Loucy (cell line): ENCODE measurements around the gene MB.

ENCODE experiments used
- H2AFZ ChIP-seq: fragments of 200-600 bp; sonication (generic); 2 replicates; pipeline ENCODE4 v1.6.0; 2016; ENCODE audit warnings: antibody characterized with exemption, mild to moderate bottlenecking, low read length, moderate library complexity
- H3F3A ChIP-seq: fragments of 200-600 bp; 2 replicates; pipeline ENCODE4 v1.6.0; 2016; ENCODE audit warnings: antibody characterized with exemption, low read depth, mild to moderate bottlenecking
- H3K27me3 ChIP-seq: fragments of 200-600 bp; sonication (generic); 2 replicates; pipeline ENCODE4 v1.6.1; 2014; ENCODE audit warnings: low read length, mild to moderate bottlenecking; ENCODE audit not compliant: insufficient read depth, poor library complexity, severe bottlenecking
- H3K36me3 ChIP-seq: fragments of 200-600 bp; sonication (generic); 2 replicates; pipeline ENCODE4 v1.6.1; 2016; ENCODE audit warnings: low read length; ENCODE audit not compliant: insufficient read depth
- H3K4me1 ChIP-seq: fragments of 200-600 bp; sonication (generic); 2 replicates; pipeline ENCODE4 v1.5.1; 2014; ENCODE audit warnings: low read length, mild to moderate bottlenecking; ENCODE audit not compliant: insufficient read depth, poor library complexity, severe bottlenecking
- H3K4me2 ChIP-seq: fragments of 200-600 bp; sonication (generic); 2 replicates; pipeline ENCODE4 v1.6.0; 2014; ENCODE audit warnings: antibody characterized with exemption, low read length, low read depth, mild to moderate bottlenecking; ENCODE audit not compliant: poor library complexity, severe bottlenecking
- H3K4me3 ChIP-seq: fragments of 200-600 bp; sonication (generic); 2 replicates; pipeline ENCODE4 v1.5.1; 2014; ENCODE audit warnings: low read length, mild to moderate bottlenecking, mixed read lengths; ENCODE audit not compliant: poor library complexity, severe bottlenecking
- H3K79me2 ChIP-seq: fragments of 200-600 bp; sonication (generic); 2 replicates; pipeline ENCODE4 v1.6.1; 2014; ENCODE audit warnings: low read length; ENCODE audit not compliant: insufficient read depth
- H3K9ac ChIP-seq: fragments of 200-600 bp; sonication (generic); 2 replicates; pipeline ENCODE4 v1.6.0; 2014; ENCODE audit warnings: mild to moderate bottlenecking, low read depth, low read length, moderate library complexity; ENCODE audit not compliant: poor library complexity, severe bottlenecking
- H3K9me2 ChIP-seq: fragments of 200-600 bp; sonication (generic); replicated peaks from 2 replicates; pipeline ENCODE4 v1.6.1; 2016; ENCODE audit warnings: low read depth, low read length, mixed read lengths
- H3K9me3 ChIP-seq: fragments of 200-600 bp; sonication (generic); 2 replicates; pipeline ENCODE4 v1.6.1; 2014; ENCODE audit warnings: mild to moderate bottlenecking, antibody characterized with exemption, low read length, low read depth; ENCODE audit not compliant: insufficient read depth
- H4K20me1 ChIP-seq: fragments of 200-600 bp; sonication (generic); 2 replicates; pipeline ENCODE4 v1.6.0; 2014; ENCODE audit warnings: antibody characterized with exemption, low read length, mild to moderate bottlenecking; ENCODE audit not compliant: insufficient read depth, poor library complexity, severe bottlenecking
- EZH2phosphoT487 ChIP-seq: fragments of 200-600 bp; IDR thresholded peaks from 2 replicates; pipeline ENCODE4 v1.6.1; 2018; ENCODE audit warnings: antibody characterized with exemption, mild to moderate bottlenecking, moderate library complexity, borderline replicate concordance
- TF ChIP-seq, protein P1 (sequence below): fragments of 200-600 bp; sonication (generic); conservative IDR thresholded peaks from 2 replicates; pipeline ENCODE4 v1.5.1; 2014; ENCODE audit warnings: mild to moderate bottlenecking, antibody characterized with exemption, low read length

Gene MB

GRCh38 chr22:35575116-35575748, 41.9 kb downstream of the MB start:
- H3K9me3 ChIP-seq: no peaks in the 10 kb centered on the region
- H3K79me2 ChIP-seq: no peaks in the 10 kb centered on the region
- no peaks in the 10 kb centered on the region for H3K9me2 ChIP-seq
- H2AFZ ChIP-seq: no peak overlapping the region
- H3K4me2 ChIP-seq: no peak overlapping the region
- no peak overlapping the region for H3K4me3 ChIP-seq
- no peaks in the 10 kb centered on the region for H4K20me1 ChIP-seq
- H3K36me3 ChIP-seq: no peaks in the 10 kb centered on the region
- H3K4me1 ChIP-seq: no peaks in the 10 kb centered on the region
- H3F3A ChIP-seq: no peaks in the 10 kb centered on the region
- no peaks in the 10 kb centered on the region for H3K27me3 ChIP-seq
- TF ChIP-seq EZH2phosphoT487: no peak
- TF ChIP-seq, protein P1, sequence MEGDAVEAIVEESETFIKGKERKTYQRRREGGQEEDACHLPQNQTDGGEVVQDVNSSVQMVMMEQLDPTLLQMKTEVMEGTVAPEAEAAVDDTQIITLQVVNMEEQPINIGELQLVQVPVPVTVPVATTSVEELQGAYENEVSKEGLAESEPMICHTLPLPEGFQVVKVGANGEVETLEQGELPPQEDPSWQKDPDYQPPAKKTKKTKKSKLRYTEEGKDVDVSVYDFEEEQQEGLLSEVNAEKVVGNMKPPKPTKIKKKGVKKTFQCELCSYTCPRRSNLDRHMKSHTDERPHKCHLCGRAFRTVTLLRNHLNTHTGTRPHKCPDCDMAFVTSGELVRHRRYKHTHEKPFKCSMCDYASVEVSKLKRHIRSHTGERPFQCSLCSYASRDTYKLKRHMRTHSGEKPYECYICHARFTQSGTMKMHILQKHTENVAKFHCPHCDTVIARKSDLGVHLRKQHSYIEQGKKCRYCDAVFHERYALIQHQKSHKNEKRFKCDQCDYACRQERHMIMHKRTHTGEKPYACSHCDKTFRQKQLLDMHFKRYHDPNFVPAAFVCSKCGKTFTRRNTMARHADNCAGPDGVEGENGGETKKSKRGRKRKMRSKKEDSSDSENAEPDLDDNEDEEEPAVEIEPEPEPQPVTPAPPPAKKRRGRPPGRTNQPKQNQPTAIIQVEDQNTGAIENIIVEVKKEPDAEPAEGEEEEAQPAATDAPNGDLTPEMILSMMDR: no peak
- H3K9ac ChIP-seq: no peak overlapping the region

DNA sequence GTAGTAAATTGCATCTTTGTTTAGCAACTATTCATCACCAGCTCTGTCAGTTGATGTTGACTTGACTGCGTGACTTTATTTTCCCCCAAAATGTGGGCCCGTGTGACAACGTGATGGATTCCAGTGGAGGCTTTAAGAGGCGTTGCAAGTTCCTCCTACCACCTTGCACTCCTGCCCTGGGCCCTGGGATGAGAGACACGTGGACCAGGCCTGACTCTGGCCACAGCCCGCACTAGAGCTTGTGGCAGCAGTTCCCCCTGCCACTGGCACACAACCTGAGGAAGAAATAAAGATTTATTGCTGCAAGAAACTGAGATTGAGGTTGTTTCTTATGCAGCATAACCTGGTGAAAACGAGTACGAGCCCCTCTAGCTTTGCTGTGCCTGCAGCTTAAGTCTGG, 44.6 kb downstream of the MB start:
- Histone ChIP-seq H3K79me2 (no peaks in the 10 kb centered on the region), H4K20me1 (no peaks in the 10 kb centered on the region), H3F3A (no peaks in the 10 kb centered on the region), H3K9ac (no peak overlapping the region), H3K9me3 (no peaks in the 10 kb centered on the region), H3K36me3 (no peaks in the 10 kb centered on the region), H3K27me3 (no peaks in the 10 kb centered on the region), H3K4me3 (no peak overlapping the region), H3K4me2 (no peak overlapping the region), H3K4me1 (no peaks in the 10 kb centered on the region), H2AFZ (no peak overlapping the region), H3K9me2 (no peaks in the 10 kb centered on the region)
- TF ChIP-seq, protein P1: no peak
- TF ChIP-seq EZH2phosphoT487: no peak

- H3K9me2 ChIP-seq: no peaks in the 10 kb centered on the region
- H3K36me3 ChIP-seq: no peaks in the 10 kb centered on the region
- no peak overlapping the region for H3K9ac ChIP-seq
Measured at GRCh38 chr22:35570686-35571194, 46.4 kb downstream of the MB start.

More at GRCh38 chr22:35570686-35571194, 46.4 kb downstream of the MB start:
- no peaks in the 10 kb centered on the region for H3K79me2 ChIP-seq
- TF ChIP-seq, protein P1: no peak
- TF ChIP-seq EZH2phosphoT487: no peak
- no peak overlapping the region for H3K4me3 ChIP-seq
- no peaks in the 10 kb centered on the region for H3K9me3 ChIP-seq
- H3K27me3 ChIP-seq: no peaks in the 10 kb centered on the region
- no peak overlapping the region for H2AFZ ChIP-seq
- H3F3A ChIP-seq: no peaks in the 10 kb centered on the region
- H3K4me1 ChIP-seq: no peaks in the 10 kb centered on the region
- H3K4me2 ChIP-seq: no peak overlapping the region
- no peaks in the 10 kb centered on the region for H4K20me1 ChIP-seq
